ENCODE results near the gene OR2T5.
"Not testable (repeated sequence)": the region's sequence is repeated elsewhere in the genome, so short reads cannot be mapped to it uniquely, and the experiment has no call there.

GRCh38 chr1:248448409-248449074 is 39.8 kb upstream of the OR2T5 start:
- not testable (repeated sequence) for TF ChIP-seq CTCF (IDR thresholded peaks at IDR 0.05; ENCODE audit: low read length); EZH2 (IDR thresholded peaks at IDR 0.05; ENCODE audit: borderline replicate concordance, low read length)
